OCI-LY3 (cell line): ENCODE measurements around the gene PTTG2.

ENCODE experiments used
- EZH2phosphoT487 ChIP-seq: fragments of 200-600 bp; shearing (Covaris generic); IDR thresholded peaks from 2 replicates; pipeline ENCODE4 v1.6.1; 2018; ENCODE audit warnings: antibody characterized with exemption, mixed run types, low read depth
- TF ChIP-seq, protein P1 (sequence below): fragments of 200-600, 300-600 bp; sonication (generic); IDR thresholded peaks from 2 replicates; pipeline ENCODE4 v1.5.1; 2014; ENCODE audit warnings: antibody characterized with exemption, low read length, low read depth

DNA sequence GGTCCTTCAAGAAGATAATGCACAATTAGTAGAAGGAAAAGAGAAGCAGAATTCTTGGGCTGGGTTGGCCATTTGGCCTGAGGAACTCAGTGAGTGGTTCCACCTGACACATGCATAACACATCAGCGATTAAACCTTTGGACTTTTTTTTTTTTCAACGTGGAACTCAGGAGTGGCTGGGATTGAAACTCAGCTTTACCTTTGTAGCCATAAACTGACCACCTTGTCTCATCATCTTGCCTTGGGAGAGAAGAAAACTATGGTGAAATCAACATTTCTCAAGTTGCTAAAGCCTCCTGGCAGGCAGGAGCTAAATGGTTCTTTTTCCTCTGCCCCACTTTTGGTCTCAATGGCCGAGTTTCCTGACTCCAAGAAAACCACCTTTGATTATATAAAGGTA is 16.3 kb downstream of the PTTG2 start:
- TF ChIP-seq, protein P1, sequence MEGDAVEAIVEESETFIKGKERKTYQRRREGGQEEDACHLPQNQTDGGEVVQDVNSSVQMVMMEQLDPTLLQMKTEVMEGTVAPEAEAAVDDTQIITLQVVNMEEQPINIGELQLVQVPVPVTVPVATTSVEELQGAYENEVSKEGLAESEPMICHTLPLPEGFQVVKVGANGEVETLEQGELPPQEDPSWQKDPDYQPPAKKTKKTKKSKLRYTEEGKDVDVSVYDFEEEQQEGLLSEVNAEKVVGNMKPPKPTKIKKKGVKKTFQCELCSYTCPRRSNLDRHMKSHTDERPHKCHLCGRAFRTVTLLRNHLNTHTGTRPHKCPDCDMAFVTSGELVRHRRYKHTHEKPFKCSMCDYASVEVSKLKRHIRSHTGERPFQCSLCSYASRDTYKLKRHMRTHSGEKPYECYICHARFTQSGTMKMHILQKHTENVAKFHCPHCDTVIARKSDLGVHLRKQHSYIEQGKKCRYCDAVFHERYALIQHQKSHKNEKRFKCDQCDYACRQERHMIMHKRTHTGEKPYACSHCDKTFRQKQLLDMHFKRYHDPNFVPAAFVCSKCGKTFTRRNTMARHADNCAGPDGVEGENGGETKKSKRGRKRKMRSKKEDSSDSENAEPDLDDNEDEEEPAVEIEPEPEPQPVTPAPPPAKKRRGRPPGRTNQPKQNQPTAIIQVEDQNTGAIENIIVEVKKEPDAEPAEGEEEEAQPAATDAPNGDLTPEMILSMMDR, result no peak
- no peak for TF ChIP-seq EZH2phosphoT487
